HepG2 (cell line): ENCODE results near the gene ALOX5AP. TPM values are rescaled to one million over a fixed set of nuclear protein-coding genes. Genes with fewer than 3 reads are reported as not detected.

Experiments
- CEBPB ChIP-seq: IDR thresholded peaks from 2 replicates; pipeline ENCODE4 v1.6.1; 2011; ENCODE audit warnings: low read depth, low read length, improper control_type of control experiment, borderline replicate concordance
- HDAC6 ChIP-seq: fragments of 200-600 bp; sonication (generic); IDR thresholded peaks from 2 replicates; pipeline ENCODE4 v1.7.0; 2017; ENCODE audit warnings: mild to moderate bottlenecking, antibody characterized with exemption, low read length, low read depth
- NR2F1 ChIP-seq, 2 experiments: fragments of 450-650 bp in 1 of 2; formaldehyde crosslinking in 1 of 2; IDR thresholded peaks; 2 replicates each; pipeline versions ENCODE4 v1.5.0 to v1.6.1; 2016 to 2020; ENCODE audit warnings: mild to moderate bottlenecking in 1 of 2, missing compliant biosample characterization in 1 of 2, missing genetic modification reagents in 1 of 2, moderate library complexity in 1 of 2
- PHF8 ChIP-seq: sonication (generic); formaldehyde crosslinking; IDR thresholded peaks from 2 replicates; pipeline ENCODE4 v1.5.0; 2020; ENCODE audit warnings: missing genetic modification reagents
- PRMT3 ChIP-seq: sonication (generic); formaldehyde crosslinking; IDR thresholded peaks from 2 replicates; pipeline ENCODE4 v1.8.1; 2022; ENCODE audit warnings: low read depth, mild to moderate bottlenecking, moderate library complexity, missing genetic modification reagents, borderline replicate concordance
- RBFOX2 ChIP-seq: fragments of 200-400 bp; formaldehyde crosslinking; IDR thresholded peaks from 2 replicates; pipeline ENCODE4 v1.6.1; 2017; ENCODE audit warnings: low read depth, mild to moderate bottlenecking, low read length
- SKI ChIP-seq: fragments of 450-650 bp; IDR thresholded peaks from one replicate; pipeline ENCODE4 v1.6.1; 2018; ENCODE audit warnings: mild to moderate bottlenecking; ENCODE audit not compliant: partially characterized antibody
- TBP ChIP-seq: sonication (generic); formaldehyde crosslinking; IDR thresholded peaks from 2 replicates; pipeline ENCODE4 v1.5.0; 2020; ENCODE audit warnings: missing genetic modification reagents
- TEAD2 ChIP-seq: sonication (generic); formaldehyde crosslinking; IDR thresholded peaks from 2 replicates; pipeline ENCODE4 v1.9.0; 2021; ENCODE audit warnings: missing genetic modification reagents
- ZFAT ChIP-seq: sonication (generic); formaldehyde crosslinking; conservative IDR thresholded peaks from 2 replicates; pipeline ENCODE4 v1.8.1; 2023; ENCODE audit warnings: missing genetic modification reagents, inconsistent platforms
- ZFYVE20 ChIP-seq: sonication (generic); formaldehyde crosslinking; IDR thresholded peaks from 2 replicates; pipeline ENCODE4 v1.8.0; 2023; ENCODE audit warnings: low read depth, mild to moderate bottlenecking, moderate library complexity, missing genetic modification reagents, borderline replicate concordance
- ZMYM3 ChIP-seq: sonication (generic); formaldehyde crosslinking; IDR thresholded peaks from 2 replicates; pipeline ENCODE4 v1.5.1; 2020; ENCODE audit warnings: mild to moderate bottlenecking, missing genetic modification reagents
- ZNF329 ChIP-seq: sonication (generic); formaldehyde crosslinking; IDR thresholded peaks from 2 replicates; pipeline ENCODE4 v1.9.0; 2021; ENCODE audit warnings: low read depth, mild to moderate bottlenecking, missing genetic modification reagents
- polyA plus RNA-seq, 8 experiments: library from polyadenylated mRNA; depleted of rRNA in 3 of 8; stranded (reverse) in 7 of 8; unstranded in 1 of 8; fragments of >200 nt; fragmentation: Illumina TruSeq in 4 of 8; extraction: Trizol in 4 of 8; gene quantifications; 2 replicates each; pipeline versions ENCODE4 v1.2.1 to v1.2.3, GENCODE V29; 2011 to 2016; ENCODE audit warnings: low read depth in 4 of 8, missing spikeins in 1 of 8, mixed read lengths in 1 of 8; ENCODE audit not compliant: insufficient read depth in 1 of 8
- total RNA-seq, 5 experiments: library from RNA; depleted of rRNA; stranded (reverse); fragments of >200 nt; fragmentation: Illumina TruSeq; extraction: Trizol; gene quantifications; 2 replicates each; pipeline ENCODE4 v1.2.3, GENCODE V29; 2016; ENCODE audit warnings: low read depth in 1 of 5
- TF ChIP-seq, protein P1 (sequence below): sonication (generic); formaldehyde crosslinking; IDR thresholded peaks from 2 replicates; pipeline ENCODE4 v1.4.0; 2020; ENCODE audit warnings: missing genetic modification reagents
- TF ChIP-seq, protein P2 (sequence below): sonication (generic); formaldehyde crosslinking; IDR thresholded peaks from 2 replicates; pipeline ENCODE4 v1.5.0; 2020; ENCODE audit warnings: mild to moderate bottlenecking, missing genetic modification reagents
- TF ChIP-seq, protein P3 (sequence below): sonication (generic); formaldehyde crosslinking; IDR thresholded peaks from 2 replicates; pipeline ENCODE4 v1.5.0; 2020; ENCODE audit warnings: missing genetic modification reagents
- TF ChIP-seq, protein P4 (sequence below): sonication (generic); formaldehyde crosslinking; IDR thresholded peaks from 2 replicates; pipeline ENCODE4 v1.4.0; 2020; ENCODE audit warnings: mild to moderate bottlenecking, missing genetic modification reagents
- TF ChIP-seq, protein P5 (sequence below): sonication (generic); formaldehyde crosslinking; IDR thresholded peaks from 2 replicates; pipeline ENCODE4 v1.4.0; 2020; ENCODE audit warnings: mild to moderate bottlenecking, missing genetic modification reagents
- TF ChIP-seq, protein P6 (sequence below): sonication (generic); formaldehyde crosslinking; IDR thresholded peaks from 2 replicates; pipeline ENCODE4 v1.5.1; 2020; ENCODE audit warnings: missing genetic modification reagents, mild to moderate bottlenecking, borderline replicate concordance

Gene ALOX5AP
- total and polyA plus RNA-seq, 2 of the 13 experiments (the other 11 are each of a cell fraction or from before 2014, with no cell fraction given), result 0.97 to 1.2 TPM

DNA sequence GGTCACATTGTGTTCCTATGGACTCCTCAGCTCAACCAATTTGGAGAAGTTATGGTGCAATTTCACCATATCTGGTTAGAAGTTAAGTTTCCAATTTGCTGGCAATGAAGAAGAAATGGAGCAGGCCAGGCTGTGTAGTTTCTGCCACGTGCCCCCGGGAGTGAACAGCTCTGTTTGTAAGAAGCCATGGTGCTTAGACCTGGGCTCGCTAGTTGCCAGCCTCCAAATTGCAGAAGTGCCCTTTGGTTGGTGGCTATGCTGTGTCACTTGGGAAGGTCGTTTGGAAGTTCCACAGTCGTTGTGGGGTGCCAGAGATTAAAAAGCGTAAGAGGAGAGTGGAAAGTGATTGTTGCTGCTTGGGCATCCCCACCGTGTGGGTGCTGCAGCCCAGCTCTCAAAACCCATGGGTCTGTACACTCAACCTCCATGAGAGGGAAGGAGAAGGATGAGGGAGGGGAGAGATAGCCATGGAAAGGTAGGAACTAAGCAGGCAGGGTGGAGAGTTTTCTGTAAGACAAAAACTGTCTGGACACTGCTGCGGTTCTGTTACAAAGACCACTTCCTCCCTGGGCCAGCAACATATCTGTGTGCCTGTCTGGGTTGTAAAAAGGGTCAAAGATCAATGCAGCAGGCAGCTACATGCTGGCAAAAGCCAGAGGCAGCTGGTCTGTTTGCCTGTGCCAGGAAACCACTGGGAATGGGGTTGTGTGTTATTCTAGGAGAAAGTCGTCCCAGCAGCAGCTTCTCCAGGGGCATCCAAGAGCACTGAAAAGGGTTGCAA, 10.8 kb downstream of the ALOX5AP start (continued):
- TF ChIP-seq, protein P1, sequence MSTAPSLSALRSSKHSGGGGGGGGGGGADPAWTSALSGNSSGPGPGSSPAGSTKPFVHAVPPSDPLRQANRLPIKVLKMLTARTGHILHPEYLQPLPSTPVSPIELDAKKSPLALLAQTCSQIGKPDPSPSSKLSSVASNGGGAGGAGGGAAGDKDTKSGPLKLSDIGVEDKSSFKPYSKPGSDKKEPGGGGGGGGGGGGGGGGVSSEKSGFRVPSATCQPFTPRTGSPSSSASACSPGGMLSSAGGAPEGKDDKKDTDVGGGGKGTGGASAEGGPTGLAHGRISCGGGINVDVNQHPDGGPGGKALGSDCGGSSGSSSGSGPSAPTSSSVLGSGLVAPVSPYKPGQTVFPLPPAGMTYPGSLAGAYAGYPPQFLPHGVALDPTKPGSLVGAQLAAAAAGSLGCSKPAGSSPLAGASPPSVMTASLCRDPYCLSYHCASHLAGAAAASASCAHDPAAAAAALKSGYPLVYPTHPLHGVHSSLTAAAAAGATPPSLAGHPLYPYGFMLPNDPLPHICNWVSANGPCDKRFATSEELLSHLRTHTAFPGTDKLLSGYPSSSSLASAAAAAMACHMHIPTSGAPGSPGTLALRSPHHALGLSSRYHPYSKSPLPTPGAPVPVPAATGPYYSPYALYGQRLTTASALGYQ (CRISPR knock-in tag), result no peak
- TF ChIP-seq, protein P2, sequence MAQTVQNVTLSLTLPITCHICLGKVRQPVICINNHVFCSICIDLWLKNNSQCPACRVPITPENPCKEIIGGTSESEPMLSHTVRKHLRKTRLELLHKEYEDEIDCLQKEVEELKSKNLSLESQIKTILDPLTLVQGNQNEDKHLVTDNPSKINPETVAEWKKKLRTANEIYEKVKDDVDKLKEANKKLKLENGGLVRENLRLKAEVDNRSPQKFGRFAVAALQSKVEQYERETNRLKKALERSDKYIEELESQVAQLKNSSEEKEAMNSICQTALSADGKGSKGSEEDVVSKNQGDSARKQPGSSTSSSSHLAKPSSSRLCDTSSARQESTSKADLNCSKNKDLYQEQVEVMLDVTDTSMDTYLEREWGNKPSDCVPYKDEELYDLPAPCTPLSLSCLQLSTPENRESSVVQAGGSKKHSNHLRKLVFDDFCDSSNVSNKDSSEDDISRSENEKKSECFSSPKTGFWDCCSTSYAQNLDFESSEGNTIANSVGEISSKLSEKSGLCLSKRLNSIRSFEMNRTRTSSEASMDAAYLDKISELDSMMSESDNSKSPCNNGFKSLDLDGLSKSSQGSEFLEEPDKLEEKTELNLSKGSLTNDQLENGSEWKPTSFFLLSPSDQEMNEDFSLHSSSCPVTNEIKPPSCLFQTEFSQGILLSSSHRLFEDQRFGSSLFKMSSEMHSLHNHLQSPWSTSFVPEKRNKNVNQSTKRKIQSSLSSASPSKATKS (CRISPR knock-in tag), result no peak
- TF ChIP-seq PRMT3 (no peak), ZFAT (no peak), SKI (no peak), ZFYVE20 (CRISPR knock-in tag) (no peak), ZNF329 (CRISPR knock-in tag) (no peak), CEBPB (no peak), TEAD2 (CRISPR knock-in tag) (no peak), HDAC6 (no peak), RBFOX2 (no peak), PHF8 (CRISPR knock-in tag) (0 out of 2 replicates have a peak, but pooled peaks have one; percentile 20), TBP (CRISPR knock-in tag) (no peak), NR2F1 (CRISPR knock-in tag; IDR thresholded peaks at IDR 0.05) (peak in 1 of 2 experiments; percentile 23; a peak in 1 of 4 replicates), ZMYM3 (no peak)
- TF ChIP-seq, protein P3, sequence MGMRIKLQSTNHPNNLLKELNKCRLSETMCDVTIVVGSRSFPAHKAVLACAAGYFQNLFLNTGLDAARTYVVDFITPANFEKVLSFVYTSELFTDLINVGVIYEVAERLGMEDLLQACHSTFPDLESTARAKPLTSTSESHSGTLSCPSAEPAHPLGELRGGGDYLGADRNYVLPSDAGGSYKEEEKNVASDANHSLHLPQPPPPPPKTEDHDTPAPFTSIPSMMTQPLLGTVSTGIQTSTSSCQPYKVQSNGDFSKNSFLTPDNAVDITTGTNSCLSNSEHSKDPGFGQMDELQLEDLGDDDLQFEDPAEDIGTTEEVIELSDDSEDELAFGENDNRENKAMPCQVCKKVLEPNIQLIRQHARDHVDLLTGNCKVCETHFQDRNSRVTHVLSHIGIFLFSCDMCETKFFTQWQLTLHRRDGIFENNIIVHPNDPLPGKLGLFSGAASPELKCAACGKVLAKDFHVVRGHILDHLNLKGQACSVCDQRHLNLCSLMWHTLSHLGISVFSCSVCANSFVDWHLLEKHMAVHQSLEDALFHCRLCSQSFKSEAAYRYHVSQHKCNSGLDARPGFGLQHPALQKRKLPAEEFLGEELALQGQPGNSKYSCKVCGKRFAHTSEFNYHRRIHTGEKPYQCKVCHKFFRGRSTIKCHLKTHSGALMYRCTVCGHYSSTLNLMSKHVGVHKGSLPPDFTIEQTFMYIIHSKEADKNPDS (CRISPR knock-in tag), result no peak
- TF ChIP-seq, protein P4, sequence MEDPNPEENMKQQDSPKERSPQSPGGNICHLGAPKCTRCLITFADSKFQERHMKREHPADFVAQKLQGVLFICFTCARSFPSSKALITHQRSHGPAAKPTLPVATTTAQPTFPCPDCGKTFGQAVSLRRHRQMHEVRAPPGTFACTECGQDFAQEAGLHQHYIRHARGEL (CRISPR knock-in tag), result no peak
- TF ChIP-seq, protein P5, sequence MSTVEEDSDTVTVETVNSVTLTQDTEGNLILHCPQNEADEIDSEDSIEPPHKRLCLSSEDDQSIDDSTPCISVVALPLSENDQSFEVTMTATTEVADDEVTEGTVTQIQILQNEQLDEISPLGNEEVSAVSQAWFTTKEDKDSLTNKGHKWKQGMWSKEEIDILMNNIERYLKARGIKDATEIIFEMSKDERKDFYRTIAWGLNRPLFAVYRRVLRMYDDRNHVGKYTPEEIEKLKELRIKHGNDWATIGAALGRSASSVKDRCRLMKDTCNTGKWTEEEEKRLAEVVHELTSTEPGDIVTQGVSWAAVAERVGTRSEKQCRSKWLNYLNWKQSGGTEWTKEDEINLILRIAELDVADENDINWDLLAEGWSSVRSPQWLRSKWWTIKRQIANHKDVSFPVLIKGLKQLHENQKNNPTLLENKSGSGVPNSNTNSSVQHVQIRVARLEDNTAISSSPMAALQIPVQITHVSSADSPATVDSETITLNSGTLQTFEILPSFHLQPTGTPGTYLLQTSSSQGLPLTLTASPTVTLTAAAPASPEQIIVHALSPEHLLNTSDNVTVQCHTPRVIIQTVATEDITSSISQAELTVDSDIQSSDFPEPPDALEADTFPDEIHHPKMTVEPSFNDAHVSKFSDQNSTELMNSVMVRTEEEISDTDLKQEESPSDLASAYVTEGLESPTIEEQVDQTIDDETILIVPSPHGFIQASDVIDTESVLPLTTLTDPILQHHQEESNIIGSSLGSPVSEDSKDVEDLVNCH, result no peak
- TF ChIP-seq, protein P6, sequence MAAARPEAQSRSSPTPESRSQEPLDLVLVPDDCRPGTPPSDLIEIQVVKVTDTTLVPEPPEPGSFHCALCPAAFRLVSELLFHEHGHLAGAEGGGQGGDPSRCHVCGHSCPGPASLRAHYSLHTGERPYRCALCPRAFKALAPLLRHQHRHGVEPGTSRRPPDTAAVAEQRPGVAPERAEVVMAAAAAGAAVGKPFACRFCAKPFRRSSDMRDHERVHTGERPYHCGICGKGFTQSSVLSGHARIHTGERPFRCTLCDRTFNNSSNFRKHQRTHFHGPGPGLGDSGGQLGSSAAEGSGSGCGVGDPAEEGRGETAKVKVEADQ (CRISPR knock-in tag), result no peak
